ENCODE measurements around the gene SELP. TPM values are rescaled to one million over a fixed set of nuclear protein-coding genes. Genes with fewer than 3 reads are reported as not detected.

The SELP gene
- total RNA-seq, 1 donor from 2014 or later = 0.65 TPM

DNA sequence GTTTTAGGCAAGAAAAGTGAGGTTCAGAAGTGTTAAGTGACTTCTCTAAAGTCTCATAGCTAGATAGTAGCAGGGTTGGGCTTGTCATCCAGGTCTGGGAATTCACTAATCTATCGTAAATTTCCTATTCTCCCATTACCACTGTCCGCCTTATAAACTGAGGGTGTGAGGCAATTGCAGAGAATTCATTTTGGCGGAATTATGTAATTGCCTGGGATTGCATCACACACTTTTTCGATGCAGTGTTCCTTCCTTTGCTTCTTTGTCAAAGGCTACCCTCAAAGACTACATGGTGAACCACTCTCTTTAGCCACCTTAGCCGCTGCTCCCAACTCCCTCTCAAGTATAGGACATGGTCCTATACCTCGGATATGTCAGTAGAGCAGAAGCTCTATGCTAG, 19.1 kb downstream of the SELP start:
- Mint-ChIP-seq H3K27me3 (ENCODE audit: low read depth) (no peaks in the 10 kb centered on the region), H3K36me3 (no peaks in the 10 kb centered on the region), H3K9me3 (no peaks in the 10 kb centered on the region), H3K4me3 (no peak overlapping the region), H3K4me1 (peaks cover 12% of the 10 kb centered on the region), H3K27ac (no peak overlapping the region)
- no peak for DNase-seq (ENCODE audit: low spot score in 2 of 2, unreplicated experiment in 2 of 2)
- TF ChIP-seq, protein P1, sequence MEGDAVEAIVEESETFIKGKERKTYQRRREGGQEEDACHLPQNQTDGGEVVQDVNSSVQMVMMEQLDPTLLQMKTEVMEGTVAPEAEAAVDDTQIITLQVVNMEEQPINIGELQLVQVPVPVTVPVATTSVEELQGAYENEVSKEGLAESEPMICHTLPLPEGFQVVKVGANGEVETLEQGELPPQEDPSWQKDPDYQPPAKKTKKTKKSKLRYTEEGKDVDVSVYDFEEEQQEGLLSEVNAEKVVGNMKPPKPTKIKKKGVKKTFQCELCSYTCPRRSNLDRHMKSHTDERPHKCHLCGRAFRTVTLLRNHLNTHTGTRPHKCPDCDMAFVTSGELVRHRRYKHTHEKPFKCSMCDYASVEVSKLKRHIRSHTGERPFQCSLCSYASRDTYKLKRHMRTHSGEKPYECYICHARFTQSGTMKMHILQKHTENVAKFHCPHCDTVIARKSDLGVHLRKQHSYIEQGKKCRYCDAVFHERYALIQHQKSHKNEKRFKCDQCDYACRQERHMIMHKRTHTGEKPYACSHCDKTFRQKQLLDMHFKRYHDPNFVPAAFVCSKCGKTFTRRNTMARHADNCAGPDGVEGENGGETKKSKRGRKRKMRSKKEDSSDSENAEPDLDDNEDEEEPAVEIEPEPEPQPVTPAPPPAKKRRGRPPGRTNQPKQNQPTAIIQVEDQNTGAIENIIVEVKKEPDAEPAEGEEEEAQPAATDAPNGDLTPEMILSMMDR (IDR thresholded peaks at IDR 0.05; ENCODE audit: unreplicated experiment) = no peak

- no peaks in the 10 kb centered on the region for H3K36me3 Mint-ChIP-seq
These were observed 19.8 kb downstream of the SELP start for GRCh38 chr1:169610108-169610507.

DNA sequence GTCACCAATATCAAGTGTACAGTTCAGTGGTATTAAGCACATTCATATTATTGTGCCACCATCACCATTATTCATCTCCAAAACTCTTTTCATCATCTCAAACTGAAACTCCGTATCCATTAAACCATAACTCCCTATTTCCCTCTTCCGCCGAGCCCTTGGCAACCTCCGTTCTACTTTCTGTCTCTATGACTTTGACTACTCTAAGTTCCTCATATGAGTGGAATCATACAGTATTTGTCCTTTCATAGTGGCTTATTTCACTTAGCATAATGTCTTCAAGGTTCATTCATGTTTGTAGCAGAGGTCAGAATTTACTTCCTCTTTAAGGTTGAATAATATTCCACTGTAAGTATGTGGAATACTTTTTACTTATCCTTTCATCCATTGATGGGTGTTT, 21.7 kb downstream of the SELP start:
- TF ChIP-seq, protein P1 (IDR thresholded peaks at IDR 0.05; ENCODE audit: unreplicated experiment) = no peak
- no peaks in the 10 kb centered on the region for H3K36me3 Mint-ChIP-seq
- H3K4me1 Mint-ChIP-seq = peaks cover 4% of the 10 kb centered on the region
- H3K4me3 Mint-ChIP-seq = no peak overlapping the region
- H3K9me3 Mint-ChIP-seq = no peaks in the 10 kb centered on the region
- H3K27ac Mint-ChIP-seq = no peak overlapping the region
- no peaks in the 10 kb centered on the region for H3K27me3 Mint-ChIP-seq (ENCODE audit: low read depth)
- DNase-seq (ENCODE audit: low spot score in 2 of 2, unreplicated experiment in 2 of 2) = no peak

More at GRCh38 chr1:169610108-169610507, 19.8 kb downstream of the SELP start:
- H3K9me3 Mint-ChIP-seq = no peaks in the 10 kb centered on the region
- H3K27me3 Mint-ChIP-seq (ENCODE audit: low read depth) = no peaks in the 10 kb centered on the region
- no peak for DNase-seq (ENCODE audit: low spot score in 2 of 2, unreplicated experiment in 2 of 2)
- H3K4me3 Mint-ChIP-seq = no peak overlapping the region
- H3K27ac Mint-ChIP-seq = no peak overlapping the region
- peaks cover 5% of the 10 kb centered on the region for H3K4me1 Mint-ChIP-seq
- TF ChIP-seq, protein P1 (IDR thresholded peaks at IDR 0.05; ENCODE audit: unreplicated experiment) = no peak

GRCh38 chr1:169604781-169605560, 25.0 kb downstream of the SELP start:
- no peak overlapping the region for H3K27ac Mint-ChIP-seq
- no peaks in the 10 kb centered on the region for H3K4me1 Mint-ChIP-seq
- no peak for DNase-seq (ENCODE audit: low spot score in 2 of 2, unreplicated experiment in 2 of 2)
- no peaks in the 10 kb centered on the region for H3K36me3 Mint-ChIP-seq
- no peak overlapping the region for H3K4me3 Mint-ChIP-seq
- TF ChIP-seq, protein P1 (IDR thresholded peaks at IDR 0.05; ENCODE audit: unreplicated experiment) = no peak
- H3K9me3 Mint-ChIP-seq = no peaks in the 10 kb centered on the region
- H3K27me3 Mint-ChIP-seq (ENCODE audit: low read depth) = no peaks in the 10 kb centered on the region

DNA sequence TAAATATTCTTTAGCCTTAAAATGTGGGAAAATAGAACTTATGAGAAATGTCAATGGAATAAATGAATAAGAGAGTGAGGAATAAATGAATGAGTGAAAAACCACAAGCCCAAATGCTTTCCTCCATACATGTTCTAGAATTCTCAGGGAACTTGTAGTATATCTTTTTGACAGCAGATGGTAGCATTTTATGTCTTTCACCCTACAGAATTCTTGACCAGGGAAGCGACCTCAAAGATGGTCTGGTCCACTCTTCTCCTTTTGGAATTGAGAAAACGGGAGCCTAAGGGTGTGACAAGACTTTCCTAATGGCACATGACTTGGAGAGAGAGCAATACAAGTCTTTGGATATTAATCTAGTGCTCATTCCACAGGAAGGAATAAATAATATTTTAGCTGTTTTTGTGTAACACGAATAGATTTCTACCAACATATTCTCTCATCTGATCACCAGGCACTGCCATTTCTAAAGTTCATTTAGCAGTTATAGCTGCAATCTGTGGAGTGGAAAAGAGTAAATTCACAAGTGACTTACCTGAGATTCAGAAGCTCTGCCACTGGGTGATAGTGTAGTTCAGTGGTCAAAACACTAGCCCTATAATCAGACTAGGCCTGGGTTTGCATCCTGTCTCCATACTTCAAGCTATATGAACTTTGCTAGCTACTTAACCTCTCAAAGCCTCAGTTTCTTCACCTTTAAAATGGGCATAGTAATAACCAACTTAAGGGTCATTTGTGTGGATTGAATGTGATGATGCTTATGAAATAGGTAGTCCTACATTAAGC, 28.6 kb downstream of the SELP start:
- no peaks in the 10 kb centered on the region for H3K36me3 Mint-ChIP-seq
- H3K27me3 Mint-ChIP-seq (ENCODE audit: low read depth) = peaks cover 4% of the 10 kb centered on the region
- no peaks in the 10 kb centered on the region for H3K4me1 Mint-ChIP-seq
- DNase-seq (ENCODE audit: low spot score in 2 of 2, unreplicated experiment in 2 of 2) = no peak
- H3K4me3 Mint-ChIP-seq = no peak overlapping the region
- no peak overlapping the region for H3K27ac Mint-ChIP-seq
- no peaks in the 10 kb centered on the region for H3K9me3 Mint-ChIP-seq
- TF ChIP-seq, protein P1 (IDR thresholded peaks at IDR 0.05; ENCODE audit: unreplicated experiment) = peak; percentile 36

Data from mesothelial cell of epicardium (in vitro differentiated cells).